Natural killer cell (primary cell): ENCODE data around the gene CEP20. TPM values are rescaled to one million over a fixed set of nuclear protein-coding genes. Genes with fewer than 3 reads are reported as not detected.

ENCODE experiments used
- ATAC-seq, 3 donors: fragments of 150-1000 bp in 2 of 3; fragments of 200-7000 bp in 1 of 3; cut with Tn5 transposase; 1 replicate in 1 of 3; 2 replicates in 2 of 3; pipeline ENCODE4 v1.10.0; 2021; ENCODE audit warnings: mild to moderate bottlenecking in 2 of 3, moderate library complexity in 2 of 3
- DNase-seq, 2 donors: peaks; one replicate each; pipeline versions ENCODE4 v3.0.0 to v3.0.0-alpha.2; 2013 to 2021; ENCODE audit warnings: mixed read lengths in 1 of 2
- H3K27ac ChIP-seq: one replicate; pipeline ENCODE4 v1.5.1; 2013; ENCODE audit warnings: mild to moderate bottlenecking, low read length
- H3K27me3 ChIP-seq: one replicate; pipeline ENCODE4 v1.6.1; 2013; ENCODE audit warnings: low read length; ENCODE audit not compliant: control insufficient read depth, insufficient read depth
- H3K36me3 ChIP-seq: one replicate; pipeline ENCODE4 v1.6.1; 2013; ENCODE audit warnings: low read length; ENCODE audit not compliant: control insufficient read depth, insufficient read depth
- H3K4me1 ChIP-seq: one replicate; pipeline ENCODE4 v1.6.1; 2013; ENCODE audit warnings: low read length; ENCODE audit not compliant: control insufficient read depth, insufficient read depth
- H3K4me3 ChIP-seq: one replicate; pipeline ENCODE4 v1.5.1; 2013; ENCODE audit warnings: low read length
- H3K9me3 ChIP-seq: one replicate; pipeline ENCODE4 v1.6.1; 2013; ENCODE audit warnings: low read length; ENCODE audit not compliant: control insufficient read depth, insufficient read depth
- H3K27ac Mint-ChIP-seq, 2 donors: one replicate each; pipeline ENCODE4 v1.8.0; 2022; ENCODE audit warnings: mild to moderate bottlenecking in 2 of 2, mixed read lengths in 2 of 2, moderate library complexity in 1 of 2
- H3K27me3 Mint-ChIP-seq, 2 donors: one replicate each; pipeline ENCODE4 v1.8.0; 2022; ENCODE audit warnings: low read depth in 2 of 2, mixed read lengths in 2 of 2
- H3K36me3 Mint-ChIP-seq: one replicate; pipeline ENCODE4 v1.8.0; 2022; ENCODE audit warnings: mixed read lengths
- H3K4me1 Mint-ChIP-seq, 2 donors: one replicate each; pipeline ENCODE4 v1.8.0; 2022; ENCODE audit warnings: mixed read lengths in 2 of 2
- H3K4me3 Mint-ChIP-seq: one replicate; pipeline ENCODE4 v1.8.0; 2022; ENCODE audit warnings: mild to moderate bottlenecking, moderate library complexity, mixed read lengths
- H3K9me3 Mint-ChIP-seq, 2 donors: one replicate each; pipeline ENCODE4 v1.8.0; 2022; ENCODE audit warnings: mixed read lengths in 2 of 2
- WGBS: methylation state at CpG from one replicate; pipeline ENCODE4 v1.1.7; 2013; ENCODE audit warnings: missing lambda C conversion rate; ENCODE audit not compliant: insufficient coverage; 5-methylcytosine and 5-hydroxymethylcytosine counted together
- intact Hi-C: fragments of 100-400 bp; cut with micrococcal nuclease; formaldehyde crosslinking; loops from one replicate; pipeline ENCODE4 v1.14.2; 2022
- total RNA-seq, 4 donors: library from RNA; stranded (reverse); fragments of 120-200 nt in 1 of 4; gene quantifications; one replicate each; pipeline versions ENCODE4 v1.2.3 to v1.2.4, GENCODE V29; 2013 to 2022
- TF ChIP-seq, protein P1 (sequence below): fragments of 200-600 bp; IDR thresholded peaks from one replicate; pipeline ENCODE4 v1.8.0; 2022; ENCODE audit warnings: antibody characterized with exemption

Gene CEP20
- total RNA-seq, 3 donors from 2014 or later (not counting 1 experiment from before 2014, with no cell fraction given): 21.4 to 23.2 (median 23.1) TPM

DNA sequence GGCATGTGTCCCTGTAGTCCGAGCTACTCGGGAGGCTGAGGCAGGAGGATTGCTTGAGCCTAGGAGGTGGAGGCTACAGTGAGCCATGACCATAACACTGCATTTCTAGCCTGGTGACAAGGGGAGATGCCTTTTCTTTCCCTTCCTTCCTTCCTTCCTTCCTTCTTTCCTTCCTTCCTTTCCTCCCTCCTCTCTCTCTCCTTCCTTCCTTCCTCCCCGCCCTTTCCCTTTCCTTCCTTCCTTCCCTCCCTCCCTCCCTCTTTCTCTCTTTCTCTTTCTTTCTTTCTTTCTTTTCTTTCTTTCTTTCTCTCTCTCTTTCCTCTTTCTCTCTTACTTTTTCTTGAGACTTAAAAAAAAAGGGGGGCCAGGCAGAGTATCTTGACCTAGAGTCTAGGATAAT, 3.1 kb upstream of the CEP20 start:
- Histone ChIP-seq H3K9me3 (no peaks in the 10 kb centered on the region), H3K36me3 (no peaks in the 10 kb centered on the region), H3K27ac (no peak overlapping the region), H3K27me3 (no peaks in the 10 kb centered on the region), H3K4me3 (no peak overlapping the region), H3K4me1 (peaks cover 20% of the 10 kb centered on the region)
- no peak overlapping the region for H3K4me3 Mint-ChIP-seq
- H3K27me3 Mint-ChIP-seq: no peaks in the 10 kb centered on the region
- no peaks in the 10 kb centered on the region for H3K36me3 Mint-ChIP-seq
- H3K27ac Mint-ChIP-seq: peak overlapping the region in 1 of 2 donors; percentile 37
- no peak for ATAC-seq
- H3K9me3 Mint-ChIP-seq: no peaks in the 10 kb centered on the region
- DNase-seq: no peak
- TF ChIP-seq, protein P1, sequence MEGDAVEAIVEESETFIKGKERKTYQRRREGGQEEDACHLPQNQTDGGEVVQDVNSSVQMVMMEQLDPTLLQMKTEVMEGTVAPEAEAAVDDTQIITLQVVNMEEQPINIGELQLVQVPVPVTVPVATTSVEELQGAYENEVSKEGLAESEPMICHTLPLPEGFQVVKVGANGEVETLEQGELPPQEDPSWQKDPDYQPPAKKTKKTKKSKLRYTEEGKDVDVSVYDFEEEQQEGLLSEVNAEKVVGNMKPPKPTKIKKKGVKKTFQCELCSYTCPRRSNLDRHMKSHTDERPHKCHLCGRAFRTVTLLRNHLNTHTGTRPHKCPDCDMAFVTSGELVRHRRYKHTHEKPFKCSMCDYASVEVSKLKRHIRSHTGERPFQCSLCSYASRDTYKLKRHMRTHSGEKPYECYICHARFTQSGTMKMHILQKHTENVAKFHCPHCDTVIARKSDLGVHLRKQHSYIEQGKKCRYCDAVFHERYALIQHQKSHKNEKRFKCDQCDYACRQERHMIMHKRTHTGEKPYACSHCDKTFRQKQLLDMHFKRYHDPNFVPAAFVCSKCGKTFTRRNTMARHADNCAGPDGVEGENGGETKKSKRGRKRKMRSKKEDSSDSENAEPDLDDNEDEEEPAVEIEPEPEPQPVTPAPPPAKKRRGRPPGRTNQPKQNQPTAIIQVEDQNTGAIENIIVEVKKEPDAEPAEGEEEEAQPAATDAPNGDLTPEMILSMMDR: no peak
- WGBS: 92% methylated on average over 3 of the region's 3 CpGs
- H3K4me1 Mint-ChIP-seq: peaks cover 20 to 21% of the 10 kb centered on the region in 2 donors
- intact Hi-C loops: no loop called here

DNA sequence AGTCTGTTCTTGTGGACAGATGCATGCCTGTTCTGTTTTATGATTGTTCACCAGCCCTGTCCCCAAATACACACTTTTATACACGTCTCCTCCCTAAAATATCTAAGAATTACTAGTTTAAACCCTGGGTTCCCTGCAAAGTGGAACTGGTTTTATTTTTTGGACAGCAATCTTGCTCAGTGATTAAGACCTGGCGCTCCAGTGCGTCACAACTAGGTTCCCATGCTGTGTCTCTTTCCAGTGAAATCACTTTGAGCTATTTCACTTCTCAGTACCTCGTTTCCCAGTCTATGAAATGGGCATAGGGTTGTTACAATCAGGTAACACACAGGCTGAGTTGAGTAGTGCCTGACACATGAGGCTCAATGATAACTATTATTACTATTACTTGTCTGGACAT, 1.1 kb downstream of the CEP20 start:
- Histone ChIP-seq H3K27me3 (no peaks in the 10 kb centered on the region), H3K9me3 (no peaks in the 10 kb centered on the region), H3K4me1 (peaks cover 20% of the 10 kb centered on the region), H3K27ac (no peak overlapping the region), H3K36me3 (peaks cover 13% of the 10 kb centered on the region), H3K4me3 (no peak overlapping the region)
- Mint-ChIP-seq H3K4me1 (peaks cover 30 to 32% of the 10 kb centered on the region in 2 donors), H3K27me3 (no peaks in the 10 kb centered on the region), H3K36me3 (no peaks in the 10 kb centered on the region), H3K27ac (peak overlapping the region; percentile 90 to 96), H3K4me3 (peak overlapping the region; percentile 98), H3K9me3 (no peaks in the 10 kb centered on the region)
- intact Hi-C loops: loop anchor here (5.0 kb wide), 1 partner anchor 65 kb away; no protein-coding TSS in a partner anchor
- 93% methylated on average over 4 of the region's 4 CpGs for WGBS
- DNase-seq: no peak
- no peak for ATAC-seq
- TF ChIP-seq, protein P1: no peak

DNA sequence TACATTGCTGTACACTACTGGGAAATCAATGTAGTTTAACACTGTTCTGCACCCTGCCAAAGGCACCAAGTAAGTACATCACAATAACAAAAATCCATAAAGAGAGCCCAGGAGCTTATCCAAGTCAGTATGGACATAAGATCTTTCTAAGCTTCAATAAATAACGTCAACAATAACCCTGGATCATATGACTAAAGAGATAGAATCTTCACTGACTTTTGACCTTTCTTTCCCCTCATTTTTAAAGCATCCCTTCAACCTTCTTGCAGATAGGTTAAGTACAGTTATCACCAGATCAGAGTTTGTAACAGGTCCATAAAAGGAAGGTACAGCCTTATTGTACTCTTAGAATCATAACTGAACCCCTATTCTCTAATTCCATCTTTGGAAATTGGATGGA, 2.3 kb downstream of the CEP20 start:
- WGBS: 89% methylated on average over 1 of the region's 1 CpG
- Histone ChIP-seq H3K36me3 (peaks cover 23% of the 10 kb centered on the region), H3K4me3 (no peak overlapping the region), H3K27ac (no peak overlapping the region), H3K4me1 (peaks cover 20% of the 10 kb centered on the region), H3K27me3 (no peaks in the 10 kb centered on the region), H3K9me3 (no peaks in the 10 kb centered on the region)
- no peak for ATAC-seq
- Mint-ChIP-seq H3K4me3 (peak overlapping the region; percentile 43), H3K9me3 (no peaks in the 10 kb centered on the region), H3K27ac (no peak overlapping the region), H3K4me1 (peaks cover 30 to 32% of the 10 kb centered on the region in 2 donors), H3K36me3 (no peaks in the 10 kb centered on the region), H3K27me3 (no peaks in the 10 kb centered on the region)
- intact Hi-C loops: loop anchor here (5.0 kb wide), 1 partner anchor 66 kb away; no protein-coding TSS in a partner anchor
- TF ChIP-seq, protein P1: no peak
- DNase-seq: no peak

DNA sequence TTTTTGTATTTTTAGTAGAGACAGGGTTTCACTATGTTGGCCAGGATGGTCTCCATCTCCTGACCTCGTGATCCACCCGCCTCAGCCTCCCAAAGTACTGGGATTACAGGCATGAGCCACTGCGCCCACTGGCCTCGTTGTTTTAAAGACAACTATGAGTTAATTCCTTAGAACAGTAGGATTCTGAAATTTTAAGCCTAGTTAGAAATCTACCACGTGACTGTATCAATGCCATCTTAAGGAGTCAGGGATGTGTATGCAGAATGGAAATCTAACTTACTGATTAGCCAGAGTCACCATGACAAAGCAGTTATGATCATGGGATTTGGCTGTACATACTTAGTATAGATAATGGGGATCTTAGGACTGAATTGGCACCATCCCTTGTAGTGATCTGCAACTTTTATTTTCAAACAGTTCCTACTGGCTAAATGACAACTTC, 2.8 kb downstream of the CEP20 start:
- Mint-ChIP-seq H3K36me3 (no peaks in the 10 kb centered on the region), H3K4me1 (peaks cover 30 to 32% of the 10 kb centered on the region in 2 donors), H3K9me3 (no peaks in the 10 kb centered on the region), H3K27me3 (no peaks in the 10 kb centered on the region), H3K27ac (no peak overlapping the region), H3K4me3 (no peak overlapping the region)
- ATAC-seq (no peak), DNase-seq (no peak)
- Histone ChIP-seq H3K4me3 (no peak overlapping the region), H3K36me3 (peaks cover 24% of the 10 kb centered on the region), H3K27me3 (no peaks in the 10 kb centered on the region), H3K9me3 (no peaks in the 10 kb centered on the region), H3K4me1 (peaks cover 20% of the 10 kb centered on the region), H3K27ac (no peak overlapping the region)
- TF ChIP-seq, protein P1: no peak
- intact Hi-C loops: loop anchor here (5.0 kb wide), 1 partner anchor 67 kb away; no protein-coding TSS in a partner anchor
- 87% methylated on average over 5 of the region's 5 CpGs for WGBS
